ENCODE results near the gene ASIC2.

The ASIC2 gene

GRCh38 chr17:33152783-33153182 lies 140.3 kb downstream of the ASIC2 start:
- peak; percentile 24 for DNase-seq (ENCODE audit: low spot score)

GRCh38 chr17:33151565-33151964 lies 141.5 kb downstream of the ASIC2 start:
- no peak for DNase-seq (ENCODE audit: low spot score)

GRCh38 chr17:33145941-33146340 lies 147.2 kb downstream of the ASIC2 start:
- no peak for DNase-seq (ENCODE audit: low spot score)

GRCh38 chr17:33144837-33145236 lies 148.3 kb downstream of the ASIC2 start:
- DNase-seq (ENCODE audit: low spot score): no peak

DNA sequence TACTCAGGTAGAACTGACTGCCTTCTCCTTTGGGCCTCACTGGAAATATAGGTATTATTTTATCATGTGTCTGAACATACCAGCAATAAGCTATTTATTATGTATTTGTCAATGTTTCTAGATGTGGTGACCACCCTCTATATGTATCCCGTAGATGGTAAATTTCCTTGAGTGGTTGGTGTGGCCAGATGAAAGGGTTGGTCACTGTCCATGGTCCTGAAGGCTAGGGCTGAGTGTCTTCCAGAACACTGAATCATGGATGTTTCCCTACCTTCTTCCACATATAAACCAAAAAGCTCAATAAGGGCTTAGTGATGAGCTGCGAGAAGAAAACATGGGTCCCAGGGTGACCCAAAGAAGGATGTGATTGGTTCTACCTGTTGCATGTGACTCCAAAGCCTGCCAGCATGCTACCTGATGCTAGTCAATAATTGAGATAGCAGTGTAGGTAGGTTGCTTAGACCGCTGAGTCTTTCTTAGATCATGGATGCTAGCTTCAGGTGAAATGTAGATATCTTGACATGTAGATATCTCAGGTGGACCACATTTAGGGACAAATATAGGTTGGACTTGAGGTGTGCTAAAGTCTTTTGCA lies 150.3 kb downstream of the ASIC2 start:
- DNase-seq (ENCODE audit: low spot score): peak; percentile 83

DNA sequence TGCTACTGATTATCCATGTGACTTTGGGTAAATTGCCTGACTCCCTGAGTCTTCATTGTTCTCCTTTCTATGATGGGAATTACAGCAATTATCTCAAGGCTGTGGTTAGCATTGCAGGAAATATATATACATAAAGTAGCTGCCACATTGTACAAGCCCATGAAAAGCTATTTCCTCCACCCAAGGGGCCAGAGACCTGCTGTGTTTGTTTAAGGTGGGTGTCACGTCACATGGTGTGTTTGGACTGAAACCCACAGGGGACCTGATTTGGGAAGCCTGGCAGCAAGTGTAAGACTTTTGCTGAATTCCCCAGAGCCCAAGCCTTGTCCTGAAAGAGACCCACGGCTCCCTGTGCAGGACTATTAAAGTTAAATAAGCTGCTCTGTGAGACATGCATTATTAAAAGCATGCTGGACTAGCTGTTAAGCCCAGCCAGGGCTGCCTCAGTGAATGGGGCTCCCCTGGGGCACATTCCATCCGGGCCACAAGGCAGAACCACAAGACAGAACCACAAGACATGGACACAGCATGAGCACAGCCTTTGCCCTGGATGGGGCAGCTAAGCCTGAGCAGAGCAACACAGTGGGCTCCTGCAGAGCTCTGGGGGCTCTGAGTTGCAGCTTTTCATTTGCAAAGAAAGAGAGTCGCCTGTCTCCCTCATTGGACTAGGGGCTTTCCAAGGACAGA lies 152.5 kb downstream of the ASIC2 start:
- no peak for DNase-seq (ENCODE audit: low spot score)

- no peak for DNase-seq (ENCODE audit: low spot score)
These were observed 154.5 kb downstream of the ASIC2 start for GRCh38 chr17:33138627-33139026.

GRCh38 chr17:33137426-33137825 lies 155.7 kb downstream of the ASIC2 start:
- no peak for DNase-seq (ENCODE audit: low spot score)

GRCh38 chr17:33135691-33136090 lies 157.4 kb downstream of the ASIC2 start:
- DNase-seq (ENCODE audit: low spot score): no peak

DNA sequence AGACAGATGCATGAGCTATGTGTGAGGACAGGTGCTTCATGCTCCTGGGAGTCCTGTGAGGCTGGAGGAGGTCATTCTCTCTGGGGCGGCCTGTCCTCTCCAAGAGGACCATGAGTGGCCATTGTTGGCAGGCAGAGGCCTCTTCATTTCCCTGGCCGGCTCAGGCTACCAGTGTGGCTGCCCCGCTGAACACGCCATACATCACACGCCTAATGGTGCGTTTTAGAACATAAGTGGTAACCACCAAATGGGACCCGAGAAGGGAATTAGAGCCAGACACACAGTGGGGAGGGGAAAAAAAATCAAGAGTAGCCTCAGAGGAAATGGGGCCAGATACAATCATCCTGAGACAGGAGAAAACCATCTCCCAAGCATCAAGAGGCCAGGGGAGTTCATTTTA lies 161.5 kb downstream of the ASIC2 start:
- no peak for DNase-seq (ENCODE audit: low spot score)

- no peak for DNase-seq (ENCODE audit: low spot score)
These were observed 165.4 kb downstream of the ASIC2 start for GRCh38 chr17:33127706-33128105.

GRCh38 chr17:33126086-33126485 lies 167.0 kb downstream of the ASIC2 start:
- no peak for DNase-seq (ENCODE audit: low spot score)

- DNase-seq (ENCODE audit: low spot score): no peak
These were observed 167.5 kb downstream of the ASIC2 start for GRCh38 chr17:33125552-33125950.

GRCh38 chr17:33124871-33125551 lies 168.1 kb downstream of the ASIC2 start:
- DNase-seq (ENCODE audit: low spot score): no peak

GRCh38 chr17:33124185-33124584 lies 168.9 kb downstream of the ASIC2 start:
- no peak for DNase-seq (ENCODE audit: low spot score)

GRCh38 chr17:33121756-33122155 lies 171.3 kb downstream of the ASIC2 start:
- no peak for DNase-seq (ENCODE audit: low spot score)

- DNase-seq (ENCODE audit: low spot score): no peak
These were observed 171.8 kb downstream of the ASIC2 start for GRCh38 chr17:33121272-33121671.

- DNase-seq (ENCODE audit: low spot score): no peak
These were observed 173.0 kb downstream of the ASIC2 start for GRCh38 chr17:33120103-33120502.

- no peak for DNase-seq (ENCODE audit: low spot score)
These were observed 174.6 kb downstream of the ASIC2 start for GRCh38 chr17:33118391-33119075.

GRCh38 chr17:33116021-33116551 lies 177.0 kb downstream of the ASIC2 start:
- no peak for DNase-seq (ENCODE audit: low spot score)

DNA sequence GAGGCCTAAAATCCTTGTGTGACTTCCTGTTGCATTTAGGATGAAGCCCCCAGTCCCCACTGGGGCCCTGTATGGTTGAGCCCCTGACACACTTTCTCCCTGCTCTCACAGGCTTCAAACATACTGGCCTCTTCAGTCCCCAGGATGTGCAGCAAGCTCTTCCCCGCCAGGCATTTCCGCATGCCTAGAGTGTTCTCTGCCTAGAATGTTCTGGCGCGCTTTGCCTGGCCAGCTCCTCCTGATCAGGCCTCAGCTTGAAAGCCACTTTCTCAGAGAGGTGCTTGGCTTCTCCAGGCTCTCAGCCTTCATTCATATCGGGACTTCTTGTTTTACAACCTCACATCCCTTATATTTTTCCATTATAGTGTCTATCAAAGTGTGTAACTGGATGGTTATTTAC lies 177.7 kb downstream of the ASIC2 start:
- DNase-seq (ENCODE audit: low spot score): no peak

- no peak for DNase-seq (ENCODE audit: low spot score)
These were observed 179.1 kb downstream of the ASIC2 start for GRCh38 chr17:33113991-33114370.
